PFSK-1 (cell line): ENCODE data around the gene ATP8B1.
A peak's percentile ranks its signal among the peaks of the same experiment; 100 is the strongest.

Source experiments
- FOXP2 ChIP-seq: optimal IDR thresholded peaks from 2 replicates; pipeline ENCODE3; 2011; ENCODE audit warnings: borderline replicate concordance, control low read depth, inconsistent platforms; ENCODE audit not compliant: insufficient read depth; ENCODE audit errors: extremely low read length, extremely low read depth
- POLR2AphosphoS5 ChIP-seq: IDR thresholded peaks from 2 replicates; pipeline ENCODE4 v1.6.1; 2012; ENCODE audit warnings: low read depth, mild to moderate bottlenecking, control low read depth, low read length, moderate library complexity
- REST ChIP-seq, 2 experiments: IDR thresholded peaks; 2 replicates each; pipeline versions ENCODE4 v1.6.1 to v1.8.0; 2011 to 2012; ENCODE audit warnings: low read depth in 2 of 2, low read length in 2 of 2, control low read depth in 1 of 2, inconsistent platforms in 1 of 2, mild to moderate bottlenecking in 1 of 2, moderate library complexity in 1 of 2; ENCODE audit not compliant: insufficient read depth in 1 of 2
- SIN3A ChIP-seq: IDR thresholded peaks from 2 replicates; pipeline ENCODE4 v1.6.1; 2012; ENCODE audit warnings: mild to moderate bottlenecking, low read length, moderate library complexity, borderline replicate concordance; ENCODE audit not compliant: insufficient read depth
- TAF1 ChIP-seq: IDR thresholded peaks from 2 replicates; pipeline ENCODE4 v1.6.1; 2012; ENCODE audit warnings: low read length, control low read depth, borderline replicate concordance; ENCODE audit not compliant: insufficient read depth

Gene ATP8B1

GRCh38 chr18:57791192-57791591 lies 11.9 kb downstream of the ATP8B1 start:
- peak in 1 of 2 experiments; percentile 53; a peak in 1 of 4 replicates for TF ChIP-seq REST (IDR thresholded peaks at IDR 0.05; ENCODE audit: insufficient read depth in 1 of 2, low read depth in 2 of 2, low read length in 2 of 2)
- no peak for TF ChIP-seq SIN3A

GRCh38 chr18:57790316-57790715 lies 12.8 kb downstream of the ATP8B1 start:
- TF ChIP-seq TAF1 (no peak), POLR2AphosphoS5 (no peak), SIN3A (no peak), REST (IDR thresholded peaks at IDR 0.05; ENCODE audit: insufficient read depth in 1 of 2, low read depth in 2 of 2, low read length in 2 of 2) (no peak), FOXP2 (no peak)

- no peak for TF ChIP-seq REST (IDR thresholded peaks at IDR 0.05; ENCODE audit: insufficient read depth in 1 of 2, low read depth in 2 of 2, low read length in 2 of 2)
- no peak for TF ChIP-seq TAF1
- TF ChIP-seq SIN3A, result no peak
- TF ChIP-seq FOXP2, result no peak
- no peak for TF ChIP-seq POLR2AphosphoS5
Measured at GRCh38 chr18:57789759-57790158, 13.4 kb downstream of the ATP8B1 start.

- TF ChIP-seq SIN3A (no peak), REST (IDR thresholded peaks at IDR 0.05; ENCODE audit: insufficient read depth in 1 of 2, low read depth in 2 of 2, low read length in 2 of 2) (no peak), POLR2AphosphoS5 (no peak), FOXP2 (no peak), TAF1 (no peak)
Measured at GRCh38 chr18:57789090-57789489, 14.0 kb downstream of the ATP8B1 start.

- TF ChIP-seq SIN3A, result no peak
- TF ChIP-seq FOXP2, result no peak
- TF ChIP-seq REST (IDR thresholded peaks at IDR 0.05; ENCODE audit: insufficient read depth in 1 of 2, low read depth in 2 of 2, low read length in 2 of 2), result no peak
- no peak for TF ChIP-seq POLR2AphosphoS5
- TF ChIP-seq TAF1, result no peak
Measured at GRCh38 chr18:57787068-57787685, 15.9 kb downstream of the ATP8B1 start.
